Activated naive CD4-positive, alpha-beta T cell treated with anti-CD3 and anti-CD28 coated beads for 36 hours (primary cell): ENCODE measurements around the gene KRT32. TPM values are rescaled to one million over a fixed set of nuclear protein-coding genes. Genes with fewer than 3 reads are reported as not detected.
"Not testable (repeated sequence)": the region's sequence is repeated elsewhere in the genome, so short reads cannot be mapped to it uniquely, and the experiment has no call there.

Experiments
- CTCF ChIA-PET: fragments of 350-600 bp; sonication (Branson Sonifier 250); formaldehyde crosslinking; loops from one replicate; lab custom pipeline; 2021; ENCODE audit warnings: antibody characterized with exemption; lab: Charles Lee
- DNase-seq: peaks from one replicate; pipeline ENCODE4 v3.0.0-alpha.2; 2020
- H3K27ac Mint-ChIP-seq: one replicate; pipeline ENCODE4 v1.8.0; 2021; ENCODE audit warnings: mild to moderate bottlenecking, mixed read lengths
- H3K27me3 Mint-ChIP-seq: one replicate; pipeline ENCODE4 v1.8.0; 2021; ENCODE audit warnings: low read depth, mixed read lengths
- H3K36me3 Mint-ChIP-seq: one replicate; pipeline ENCODE4 v1.8.0; 2021; ENCODE audit warnings: low read depth, mixed read lengths
- H3K4me1 Mint-ChIP-seq: one replicate; pipeline ENCODE4 v1.8.0; 2021; ENCODE audit warnings: low read depth, mixed read lengths
- H3K4me3 Mint-ChIP-seq: one replicate; pipeline ENCODE4 v1.8.0; 2021; ENCODE audit warnings: mild to moderate bottlenecking, moderate library complexity, mixed read lengths
- H3K9me3 Mint-ChIP-seq: one replicate; pipeline ENCODE4 v1.8.0; 2021; ENCODE audit warnings: mixed read lengths
- intact Hi-C: fragments of 100-400 bp; cut with micrococcal nuclease; formaldehyde crosslinking; loops from one replicate; pipeline ENCODE4 v1.15.1; 2023
- total RNA-seq, 2 experiments: library from RNA; stranded (reverse); gene quantifications; one replicate each; pipeline ENCODE4 v1.2.3, GENCODE V29; 2021

The KRT32 gene
- total RNA-seq, 2 experiments from 2014 or later: not detected

DNA sequence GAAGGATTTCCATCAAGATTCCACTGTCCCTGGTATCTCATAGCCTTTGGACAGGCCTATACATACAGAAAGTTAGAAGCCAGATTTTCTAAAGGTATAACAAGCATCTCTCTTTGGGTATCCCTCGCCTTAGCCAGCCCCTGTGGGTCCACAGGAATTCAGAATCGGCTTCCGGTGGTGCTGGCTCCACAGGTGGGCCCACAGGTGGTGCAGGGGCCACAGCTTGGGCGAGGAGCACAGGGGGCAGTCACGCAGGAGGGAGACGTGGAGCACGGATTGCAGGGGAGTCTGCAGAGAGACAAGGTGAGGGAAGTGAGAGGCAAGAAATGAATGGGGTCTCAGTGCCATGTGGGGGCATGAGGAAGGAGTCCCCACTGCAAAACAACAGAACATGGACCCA, 29.9 kb downstream of the KRT32 start:
- no peak for DNase-seq
- Mint-ChIP-seq H3K36me3 (no peaks in the 10 kb centered on the region), H3K4me3 (no peak overlapping the region), H3K27me3 (no peaks in the 10 kb centered on the region), H3K4me1 (peaks cover 5% of the 10 kb centered on the region), H3K9me3 (no peaks in the 10 kb centered on the region), H3K27ac (no peak overlapping the region)
- CTCF ChIA-PET: no interaction called here
- intact Hi-C loops: no loop called here

GRCh38 chr17:41434415-41434814, 32.8 kb downstream of the KRT32 start:
- Mint-ChIP-seq H3K27me3 (no peaks in the 10 kb centered on the region), H3K27ac (no peak overlapping the region), H3K9me3 (no peaks in the 10 kb centered on the region), H3K36me3 (no peaks in the 10 kb centered on the region), H3K4me1 (peaks cover 5% of the 10 kb centered on the region), H3K4me3 (no peak overlapping the region)
- DNase-seq: no peak
- intact Hi-C loops: no loop called here
- CTCF ChIA-PET: interaction anchor here (0.7 to 1.4 kb wide), 2 partner anchors 62 to 84 kb away, joined by 3 read pairs; no protein-coding TSS in a partner anchor

- Mint-ChIP-seq H3K27ac (no peak overlapping the region), H3K27me3 (no peaks in the 10 kb centered on the region), H3K4me3 (no peak overlapping the region), H3K36me3 (no peaks in the 10 kb centered on the region), H3K9me3 (no peaks in the 10 kb centered on the region), H3K4me1 (peaks cover 5% of the 10 kb centered on the region)
- no peak for DNase-seq
- CTCF ChIA-PET: interaction anchor here (0.7 to 1.4 kb wide), 2 partner anchors 62 to 84 kb away, joined by 3 read pairs; no protein-coding TSS in a partner anchor
- intact Hi-C loops: no loop called here
Observed at GRCh38 chr17:41434005-41434404, 33.2 kb downstream of the KRT32 start.

DNA sequence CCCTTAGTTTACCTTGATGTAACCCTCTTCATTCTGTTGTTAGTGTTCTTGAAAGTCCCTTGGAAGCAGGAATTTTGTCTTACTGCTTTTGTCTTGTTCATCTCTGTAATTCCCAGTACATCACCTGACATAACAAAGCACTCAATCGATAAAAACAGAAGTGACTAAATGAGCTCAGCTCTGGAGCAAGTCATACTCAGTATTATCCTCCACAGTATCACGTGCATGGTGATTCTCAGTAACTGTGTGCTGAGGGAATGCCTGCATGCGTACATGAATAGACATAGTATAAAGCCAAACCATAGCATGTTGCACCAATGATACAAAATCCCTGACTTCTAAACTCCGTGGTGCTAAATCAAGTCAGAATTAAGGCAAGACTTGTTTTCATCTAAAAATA, 33.6 kb downstream of the KRT32 start:
- Mint-ChIP-seq H3K9me3 (no peaks in the 10 kb centered on the region), H3K27me3 (no peaks in the 10 kb centered on the region), H3K36me3 (no peaks in the 10 kb centered on the region), H3K4me3 (no peak overlapping the region), H3K4me1 (peaks cover 5% of the 10 kb centered on the region), H3K27ac (no peak overlapping the region)
- CTCF ChIA-PET: interaction anchor here (0.8 kb wide), 1 partner anchor 115 kb away, joined by 3 read pairs; no protein-coding TSS in a partner anchor
- intact Hi-C loops: no loop called here
- no peak for DNase-seq

GRCh38 chr17:41430376-41430775, 36.8 kb downstream of the KRT32 start:
- intact Hi-C loops, H3K4me1 Mint-ChIP-seq, H3K36me3 Mint-ChIP-seq, H3K27me3 Mint-ChIP-seq, H3K9me3 Mint-ChIP-seq, DNase-seq, CTCF ChIA-PET, H3K4me3 Mint-ChIP-seq, H3K27ac Mint-ChIP-seq: not testable (repeated sequence)

DNA sequence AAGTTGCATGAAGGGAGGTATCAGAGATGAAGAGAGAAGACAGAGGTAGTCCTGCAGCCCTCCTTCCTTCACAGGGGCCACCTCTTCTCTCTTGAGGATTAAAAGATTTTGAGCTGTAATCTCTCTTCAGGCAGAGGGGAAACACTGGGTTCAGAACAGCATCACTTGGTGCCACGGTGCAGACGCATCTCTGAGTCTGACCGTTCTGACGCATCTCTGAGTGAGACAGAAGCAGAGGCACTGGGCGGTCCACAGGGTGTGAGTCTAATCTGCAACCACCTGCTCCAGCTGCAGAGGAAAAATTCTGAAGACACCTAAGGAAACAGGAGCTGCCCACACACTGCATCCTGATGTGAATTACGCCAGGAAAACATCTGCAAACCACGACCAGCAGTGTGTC, 37.5 kb downstream of the KRT32 start:
- no peaks in the 10 kb centered on the region for H3K36me3 Mint-ChIP-seq
- intact Hi-C loops: no loop called here
- H3K27me3 Mint-ChIP-seq: no peaks in the 10 kb centered on the region
- H3K9me3 Mint-ChIP-seq: no peaks in the 10 kb centered on the region
- no peak overlapping the region for H3K4me3 Mint-ChIP-seq
- no peak overlapping the region for H3K27ac Mint-ChIP-seq
- DNase-seq: no peak
- peaks cover 4% of the 10 kb centered on the region for H3K4me1 Mint-ChIP-seq
- CTCF ChIA-PET: no interaction called here

DNA sequence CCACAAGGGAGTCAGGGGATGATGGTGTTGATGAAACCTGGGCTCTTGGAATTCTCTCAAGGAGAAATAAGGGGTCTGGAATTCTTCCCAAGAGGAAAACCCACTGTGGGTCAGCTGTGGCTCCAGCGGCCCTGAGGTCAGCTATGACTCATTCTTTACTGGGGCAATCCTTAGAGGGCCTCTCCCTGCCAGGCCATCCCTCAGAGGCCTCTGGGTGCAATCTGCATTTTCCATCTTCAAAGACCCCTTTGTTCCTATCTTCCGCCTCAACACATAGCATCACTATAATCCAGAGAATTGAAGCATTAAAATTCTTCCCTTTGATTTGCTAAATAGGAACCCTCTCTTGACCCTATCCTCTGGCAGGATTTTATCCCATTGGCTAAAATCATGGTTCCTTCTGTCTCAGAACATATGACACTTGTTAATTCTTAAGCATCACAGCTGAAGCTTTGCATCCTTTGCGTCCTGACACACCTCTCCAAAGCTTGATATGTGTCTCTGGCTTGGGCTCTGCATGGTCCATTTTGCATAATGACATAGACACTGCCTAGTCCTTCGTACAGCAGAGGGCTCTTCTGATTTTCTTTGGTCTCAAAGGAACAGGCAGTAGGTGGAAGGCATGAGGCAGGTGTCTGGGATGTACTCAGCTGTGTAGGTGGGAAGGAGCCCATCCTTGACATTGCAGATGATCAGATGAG, 38.4 kb downstream of the KRT32 start:
- no peak overlapping the region for H3K27ac Mint-ChIP-seq
- no peaks in the 10 kb centered on the region for H3K36me3 Mint-ChIP-seq
- no peaks in the 10 kb centered on the region for H3K9me3 Mint-ChIP-seq
- intact Hi-C loops: no loop called here
- H3K4me3 Mint-ChIP-seq: no peak overlapping the region
- no peak for DNase-seq
- CTCF ChIA-PET: no interaction called here
- H3K4me1 Mint-ChIP-seq: no peaks in the 10 kb centered on the region
- no peaks in the 10 kb centered on the region for H3K27me3 Mint-ChIP-seq

DNA sequence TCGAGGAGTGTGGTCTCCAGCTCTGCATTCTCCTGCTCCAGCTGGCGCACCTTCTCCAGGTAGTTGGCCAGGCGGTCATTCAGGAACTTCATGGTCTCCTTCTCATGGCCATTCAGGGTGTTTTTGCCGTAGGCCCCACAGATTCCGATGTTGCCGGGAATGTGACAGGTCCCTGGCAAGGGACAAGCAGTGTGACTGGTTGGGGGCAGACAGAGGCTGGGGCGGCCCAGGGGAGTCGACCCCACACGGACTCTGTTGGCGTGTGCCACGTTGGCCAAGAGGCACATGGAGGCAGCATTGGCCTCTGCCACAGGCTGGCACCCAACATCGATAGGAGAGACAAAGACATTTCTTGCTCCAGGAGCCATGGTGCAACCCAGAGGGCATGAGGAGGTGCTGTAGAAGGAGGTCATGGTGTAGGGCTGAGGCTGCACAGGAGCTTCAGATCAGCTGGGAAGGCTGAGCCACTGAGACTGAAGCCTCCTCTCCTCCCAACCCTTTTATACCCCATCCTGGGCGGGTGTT, 43.0 kb downstream of the KRT32 start, which contains the start of gene KRT37:
KRT37 (minus strand) TSS at position 475 of the 525 bp plus-strand sequence; CDS start at position 413, 62 bp downstream.
- peaks cover 4% of the 10 kb centered on the region for H3K4me1 Mint-ChIP-seq
- DNase-seq: no peak
- no peaks in the 10 kb centered on the region for H3K9me3 Mint-ChIP-seq
- no peak within 1 kb of the TSS for H3K27ac Mint-ChIP-seq
- H3K4me3 Mint-ChIP-seq: no peak within 1 kb of the TSS
- CTCF ChIA-PET: no interaction called here
- no peaks in the 10 kb centered on the region for H3K36me3 Mint-ChIP-seq
- H3K27me3 Mint-ChIP-seq: no peaks in the 10 kb centered on the region
- intact Hi-C loops: no loop called here

DNA sequence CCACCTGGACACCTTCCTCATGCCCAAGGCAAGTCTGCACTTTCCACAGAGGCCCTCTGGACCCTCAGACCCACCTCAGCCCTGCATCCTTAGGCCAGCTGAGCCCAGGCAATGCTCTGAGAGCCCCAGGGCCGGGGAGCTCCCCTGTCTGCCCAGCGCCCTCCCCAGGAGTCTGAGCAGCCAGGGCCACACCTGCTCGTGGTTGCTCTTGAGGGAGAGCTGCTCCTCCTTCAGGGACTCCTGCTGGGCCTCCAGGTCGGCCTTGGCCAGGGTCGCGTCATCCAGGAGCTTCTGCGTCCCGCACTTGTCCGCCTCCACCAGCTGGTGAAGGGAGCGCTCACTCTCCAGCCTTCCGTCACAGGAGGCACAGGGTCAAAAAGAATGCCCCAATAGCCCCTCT, 44.6 kb downstream of the KRT32 start:
- H3K4me1 Mint-ChIP-seq, H3K4me3 Mint-ChIP-seq, H3K27ac Mint-ChIP-seq, H3K27me3 Mint-ChIP-seq, H3K36me3 Mint-ChIP-seq, intact Hi-C loops, CTCF ChIA-PET, DNase-seq, H3K9me3 Mint-ChIP-seq: not testable (repeated sequence)

DNA sequence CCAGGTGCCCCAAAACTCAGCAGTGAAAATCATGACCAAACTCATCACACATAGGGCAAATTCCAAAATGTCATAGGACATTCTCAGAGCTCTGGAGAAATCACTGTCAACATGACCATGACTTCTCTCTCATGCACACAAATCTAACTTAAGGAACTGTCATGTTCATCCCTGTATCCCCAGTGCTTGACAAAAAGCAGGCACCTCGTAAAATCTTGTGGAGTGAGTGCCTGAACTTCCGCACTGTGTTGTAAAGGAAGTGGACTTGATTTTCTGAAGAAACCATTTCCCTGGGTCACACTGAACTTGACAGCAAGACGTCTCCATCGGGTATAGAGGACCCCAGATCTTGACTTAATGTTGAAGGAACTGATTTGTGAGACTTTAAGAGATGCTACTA, 45.6 kb downstream of the KRT32 start:
- CTCF ChIA-PET: no interaction called here
- no peaks in the 10 kb centered on the region for H3K9me3 Mint-ChIP-seq
- H3K36me3 Mint-ChIP-seq: no peaks in the 10 kb centered on the region
- no peak overlapping the region for H3K27ac Mint-ChIP-seq
- H3K4me1 Mint-ChIP-seq: peaks cover 4% of the 10 kb centered on the region
- no peak for DNase-seq
- H3K27me3 Mint-ChIP-seq: no peaks in the 10 kb centered on the region
- H3K4me3 Mint-ChIP-seq: no peak overlapping the region
- intact Hi-C loops: no loop called here

DNA sequence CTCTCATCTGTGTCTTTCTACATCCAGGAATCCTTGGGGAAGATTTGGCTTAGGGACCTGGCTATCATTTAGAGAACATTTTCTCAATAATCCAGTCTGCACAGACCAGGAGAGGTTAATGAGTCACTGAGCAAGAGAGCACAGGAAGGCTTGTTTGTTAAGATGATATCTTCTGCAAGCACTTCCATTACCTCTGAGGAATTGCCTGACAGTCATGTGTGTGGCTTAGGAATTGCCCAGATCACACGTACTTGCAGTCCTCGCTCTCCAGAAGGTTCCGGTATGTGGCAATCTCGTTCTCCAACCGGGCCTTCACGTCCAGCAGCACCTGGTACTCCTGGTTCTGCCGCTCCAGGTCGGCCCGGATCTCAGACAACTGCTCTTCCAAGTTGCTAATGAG, 46.1 kb downstream of the KRT32 start:
- CTCF ChIA-PET: no interaction called here
- H3K4me1 Mint-ChIP-seq: peaks cover 4% of the 10 kb centered on the region
- H3K27ac Mint-ChIP-seq: no peak overlapping the region
- H3K4me3 Mint-ChIP-seq: no peak overlapping the region
- H3K9me3 Mint-ChIP-seq: no peaks in the 10 kb centered on the region
- intact Hi-C loops: no loop called here
- H3K36me3 Mint-ChIP-seq: no peaks in the 10 kb centered on the region
- DNase-seq: no peak
- H3K27me3 Mint-ChIP-seq: no peaks in the 10 kb centered on the region

DNA sequence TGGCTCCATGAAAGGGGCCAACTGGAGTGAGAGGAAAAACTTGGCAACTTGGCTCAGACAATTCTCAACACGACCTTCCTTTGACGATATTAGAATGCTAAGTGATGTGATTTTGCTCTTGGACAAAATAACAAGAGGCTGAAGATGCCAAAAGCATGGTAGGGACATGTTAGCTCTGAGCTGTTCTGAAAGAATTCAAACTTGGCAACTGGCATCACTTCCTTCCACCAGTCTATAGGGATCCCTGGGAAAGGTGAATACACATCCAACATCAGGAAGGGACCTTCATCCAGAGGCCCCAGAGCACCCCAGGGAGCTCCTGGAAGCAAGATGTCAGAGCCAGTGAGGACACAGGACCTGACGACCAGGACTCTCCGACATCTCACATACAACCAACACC, 47.1 kb downstream of the KRT32 start:
- peaks cover 4% of the 10 kb centered on the region for H3K4me1 Mint-ChIP-seq
- no peaks in the 10 kb centered on the region for H3K27me3 Mint-ChIP-seq
- H3K36me3 Mint-ChIP-seq: no peaks in the 10 kb centered on the region
- CTCF ChIA-PET: no interaction called here
- intact Hi-C loops: no loop called here
- no peak overlapping the region for H3K4me3 Mint-ChIP-seq
- no peak overlapping the region for H3K27ac Mint-ChIP-seq
- no peaks in the 10 kb centered on the region for H3K9me3 Mint-ChIP-seq
- no peak for DNase-seq

GRCh38 chr17:41419716-41420115, 47.5 kb downstream of the KRT32 start:
- CTCF ChIA-PET: no interaction called here
- Mint-ChIP-seq H3K27ac (no peak overlapping the region), H3K9me3 (no peaks in the 10 kb centered on the region), H3K4me3 (no peak overlapping the region), H3K36me3 (no peaks in the 10 kb centered on the region), H3K27me3 (no peaks in the 10 kb centered on the region), H3K4me1 (peaks cover 4% of the 10 kb centered on the region)
- DNase-seq: no peak
- intact Hi-C loops: no loop called here
